ENCODE measurements around the gene MYO9B. TPM values are rescaled to one million over a fixed set of nuclear protein-coding genes. Genes with fewer than 3 reads are reported as not detected.

The MYO9B gene
- total and polyA plus RNA-seq, 9 of the 15 experiments (the other 6 are each of a cell fraction or from before 2014, with no cell fraction given): 2.4 to 77.6 (median 23.0) TPM

DNA sequence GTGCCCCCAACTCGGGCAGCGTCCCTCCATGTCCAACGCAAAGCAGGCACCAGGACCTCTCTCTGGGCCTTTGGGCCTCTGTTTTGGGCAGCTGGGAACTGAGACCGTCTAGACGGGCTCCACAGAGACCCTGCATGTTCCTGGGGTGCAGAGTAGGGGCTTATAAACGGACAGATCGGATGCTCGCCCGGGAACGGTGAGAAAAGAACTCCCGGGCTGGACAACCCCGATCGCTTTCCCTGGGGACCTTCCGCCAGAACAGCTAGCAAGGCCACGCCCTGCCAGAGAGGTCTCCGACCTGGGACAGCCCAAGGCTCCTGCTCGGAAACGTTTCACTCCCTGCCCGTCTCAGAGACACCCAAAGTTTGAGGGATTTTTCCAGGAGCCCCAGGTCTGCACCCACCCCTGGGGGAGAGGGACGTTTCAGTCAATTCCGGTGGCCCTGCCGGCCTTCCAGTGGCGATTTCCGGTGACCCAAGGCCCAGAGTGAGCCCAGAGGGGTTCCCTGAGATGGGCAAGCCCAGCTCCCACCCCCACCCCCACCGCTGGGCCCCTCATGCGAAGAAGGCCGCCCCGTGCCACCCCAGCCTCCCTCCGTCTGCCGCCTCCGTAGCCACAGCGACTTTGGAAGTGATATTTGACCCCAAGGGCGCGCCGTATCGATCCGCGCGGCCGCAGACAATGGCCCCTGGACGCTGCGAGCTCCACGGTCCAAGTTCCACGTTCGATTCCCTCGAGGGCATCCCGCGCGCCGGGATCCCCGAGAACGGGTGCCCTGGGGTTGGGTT is 168.4 kb downstream of the MYO9B start (continued):
- TF ChIP-seq SMAD3 (CRISPR knock-in tag; conservative IDR thresholded peaks at IDR 0.05) (no peak), RBFOX2 (IDR thresholded peaks at IDR 0.05; ENCODE audit: low read depth, low read length) (peak; percentile 69), HDAC8 (tag; IDR thresholded peaks at IDR 0.05) (no peak), MAZ (CRISPR knock-in tag; conservative IDR thresholded peaks at IDR 0.05 in 1 of 2, IDR thresholded peaks at IDR 0.05 in 1 of 2) (peak; percentile 8 to 36; a peak in 2 of 4 replicates), ZBTB1 (CRISPR knock-in tag; IDR thresholded peaks at IDR 0.05; ENCODE audit: borderline replicate concordance, low read depth) (no peak), POLR2A (conservative IDR thresholded peaks at IDR 0.05) (0 out of 2 replicates have a peak, but pooled peaks have one; percentile 33), GABPA (tag; conservative IDR thresholded peaks at IDR 0.05; ENCODE audit: low read depth) (peak; percentile 81), SNIP1 (IDR thresholded peaks at IDR 0.05; ENCODE audit: low read depth) (no peak), TBP (optimal IDR thresholded peaks at IDR 0.05; ENCODE audit: low read depth, low read length) (peak; percentile 31), CXXC5 (CRISPR knock-in tag; IDR thresholded peaks at IDR 0.05) (0 out of 2 replicates have a peak, but pooled peaks have one; percentile 9), FOXJ3 (CRISPR knock-in tag; IDR thresholded peaks at IDR 0.05) (no peak), KAT7 (CRISPR knock-in tag; IDR thresholded peaks at IDR 0.05; ENCODE audit: borderline replicate concordance) (0 out of 2 replicates have a peak, but pooled peaks have one; percentile 42)
- TF ChIP-seq, protein P1, sequence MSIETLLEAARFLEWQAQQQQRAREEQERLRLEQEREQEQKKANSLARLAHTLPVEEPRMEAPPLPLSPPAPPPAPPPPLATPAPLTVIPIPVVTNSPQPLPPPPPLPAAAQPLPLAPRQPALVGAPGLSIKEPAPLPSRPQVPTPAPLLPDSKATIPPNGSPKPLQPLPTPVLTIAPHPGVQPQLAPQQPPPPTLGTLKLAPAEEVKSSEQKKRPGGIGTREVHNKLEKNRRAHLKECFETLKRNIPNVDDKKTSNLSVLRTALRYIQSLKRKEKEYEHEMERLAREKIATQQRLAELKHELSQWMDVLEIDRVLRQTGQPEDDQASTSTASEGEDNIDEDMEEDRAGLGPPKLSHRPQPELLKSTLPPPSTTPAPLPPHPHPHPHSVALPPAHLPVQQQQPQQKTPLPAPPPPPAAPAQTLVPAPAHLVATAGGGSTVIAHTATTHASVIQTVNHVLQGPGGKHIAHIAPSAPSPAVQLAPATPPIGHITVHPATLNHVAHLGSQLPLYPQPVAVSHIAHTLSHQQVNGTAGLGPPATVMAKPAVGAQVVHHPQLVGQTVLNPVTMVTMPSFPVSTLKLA (conservative IDR thresholded peaks at IDR 0.05): 0 out of 4 replicates have a peak, but pooled peaks of 1 of the 2 experiments have one; percentile 20
- TF ChIP-seq, protein P2, sequence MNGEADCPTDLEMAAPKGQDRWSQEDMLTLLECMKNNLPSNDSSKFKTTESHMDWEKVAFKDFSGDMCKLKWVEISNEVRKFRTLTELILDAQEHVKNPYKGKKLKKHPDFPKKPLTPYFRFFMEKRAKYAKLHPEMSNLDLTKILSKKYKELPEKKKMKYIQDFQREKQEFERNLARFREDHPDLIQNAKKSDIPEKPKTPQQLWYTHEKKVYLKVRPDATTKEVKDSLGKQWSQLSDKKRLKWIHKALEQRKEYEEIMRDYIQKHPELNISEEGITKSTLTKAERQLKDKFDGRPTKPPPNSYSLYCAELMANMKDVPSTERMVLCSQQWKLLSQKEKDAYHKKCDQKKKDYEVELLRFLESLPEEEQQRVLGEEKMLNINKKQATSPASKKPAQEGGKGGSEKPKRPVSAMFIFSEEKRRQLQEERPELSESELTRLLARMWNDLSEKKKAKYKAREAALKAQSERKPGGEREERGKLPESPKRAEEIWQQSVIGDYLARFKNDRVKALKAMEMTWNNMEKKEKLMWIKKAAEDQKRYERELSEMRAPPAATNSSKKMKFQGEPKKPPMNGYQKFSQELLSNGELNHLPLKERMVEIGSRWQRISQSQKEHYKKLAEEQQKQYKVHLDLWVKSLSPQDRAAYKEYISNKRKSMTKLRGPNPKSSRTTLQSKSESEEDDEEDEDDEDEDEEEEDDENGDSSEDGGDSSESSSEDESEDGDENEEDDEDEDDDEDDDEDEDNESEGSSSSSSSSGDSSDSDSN (IDR thresholded peaks at IDR 0.05; ENCODE audit: borderline replicate concordance in 1 of 2, low read depth in 2 of 2, low read length in 2 of 2): peak in 1 of 2 experiments; percentile 53; a peak in 1 of 4 replicates
